Measurements from ENCODE around the gene C11orf58.

Gene C11orf58

GRCh38 chr11:16786131-16786530, 47.7 kb downstream of the C11orf58 start:
- no peak for DNase-seq

- no peak for DNase-seq
Measured at GRCh38 chr11:16787035-16787742, 48.7 kb downstream of the C11orf58 start.

GRCh38 chr11:16788141-16789062, 50.0 kb downstream of the C11orf58 start:
- peak; percentile 67 for DNase-seq

- DNase-seq: no peak
Measured at GRCh38 chr11:16789063-16789420, 50.6 kb downstream of the C11orf58 start.

GRCh38 chr11:16789560-16790485, 51.4 kb downstream of the C11orf58 start:
- no peak for DNase-seq

GRCh38 chr11:16790486-16791190, 52.2 kb downstream of the C11orf58 start:
- DNase-seq: no peak

- DNase-seq: peak; percentile 93
Measured at GRCh38 chr11:16791191-16791961, 52.9 kb downstream of the C11orf58 start.

GRCh38 chr11:16792426-16792825, 54.0 kb downstream of the C11orf58 start:
- no peak for DNase-seq

GRCh38 chr11:16793009-16793408, 54.6 kb downstream of the C11orf58 start:
- no peak for DNase-seq

- DNase-seq: no peak
Measured at GRCh38 chr11:16793511-16793910, 55.1 kb downstream of the C11orf58 start.

- no peak for DNase-seq
Measured at GRCh38 chr11:16794047-16794818, 55.8 kb downstream of the C11orf58 start.

GRCh38 chr11:16795146-16795545, 56.7 kb downstream of the C11orf58 start:
- peak; percentile 86 for DNase-seq

GRCh38 chr11:16796311-16796710, 57.9 kb downstream of the C11orf58 start:
- DNase-seq: peak; percentile 88

GRCh38 chr11:16797776-16798175, 59.3 kb downstream of the C11orf58 start:
- peak; percentile 42 for DNase-seq

- DNase-seq: peak; percentile 50
Measured at GRCh38 chr11:16799221-16799620, 60.8 kb downstream of the C11orf58 start.

GRCh38 chr11:16799890-16800289, 61.4 kb downstream of the C11orf58 start:
- no peak for DNase-seq

- DNase-seq: no peak
Measured at GRCh38 chr11:16800382-16800781, 61.9 kb downstream of the C11orf58 start.

- no peak for DNase-seq
Measured at GRCh38 chr11:16801288-16801980, 63.0 kb downstream of the C11orf58 start.

GRCh38 chr11:16804104-16804947, 65.9 kb downstream of the C11orf58 start:
- no peak for DNase-seq
